NCI-H748 treated with DMSO at 0.1 percent for 48 hours (cell line): ENCODE data around the gene ANXA3.

Source experiments
- DNase-seq: peaks from one replicate; lab custom pipeline; 2025; lab: John Stamatoyannopoulos, UW

Gene ANXA3

DNA sequence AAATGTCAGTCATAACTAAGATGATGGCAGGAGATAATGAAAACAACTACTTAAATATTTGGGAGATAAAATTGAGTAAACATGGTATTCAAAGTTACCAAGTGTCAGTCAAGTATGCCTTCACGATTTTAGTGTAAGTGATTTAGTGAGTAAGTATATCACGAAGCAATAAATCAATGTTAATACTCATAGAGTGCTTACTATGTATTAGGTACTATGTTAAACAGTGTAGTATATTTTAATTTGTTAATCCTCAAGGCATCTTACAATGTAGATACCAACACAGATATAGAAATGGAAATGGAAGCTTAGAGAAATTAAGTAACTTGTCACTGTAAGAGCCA is 59.6 kb downstream of the ANXA3 start:
- DNase-seq = no peak

GRCh38 chr4:78612398-78613178 is 61.0 kb downstream of the ANXA3 start:
- no peak for DNase-seq

GRCh38 chr4:78613522-78614321 is 62.2 kb downstream of the ANXA3 start:
- no peak for DNase-seq

DNA sequence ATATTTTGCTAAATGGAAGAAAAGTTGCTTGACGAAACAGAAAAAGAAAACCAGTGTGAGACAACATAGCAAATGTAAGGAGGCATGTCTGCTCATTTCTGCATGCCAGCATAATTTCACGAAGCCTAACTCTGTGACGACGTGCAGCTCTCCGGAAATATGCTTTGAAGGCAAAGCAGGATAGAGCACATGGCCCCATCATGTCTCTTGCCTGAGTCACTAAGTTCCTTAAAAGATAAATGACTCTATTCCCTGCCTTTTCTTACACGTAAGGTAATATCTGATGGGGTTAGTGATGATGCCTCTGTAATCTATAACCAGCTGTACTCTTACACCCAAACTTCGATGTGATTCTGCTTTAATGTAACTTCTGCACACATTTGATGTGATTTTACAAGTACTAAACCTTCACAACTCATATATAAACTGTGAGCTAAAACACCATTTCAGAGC is 64.5 kb downstream of the ANXA3 start:
- no peak for DNase-seq

GRCh38 chr4:78618436-78618835 is 66.9 kb downstream of the ANXA3 start:
- no peak for DNase-seq

DNA sequence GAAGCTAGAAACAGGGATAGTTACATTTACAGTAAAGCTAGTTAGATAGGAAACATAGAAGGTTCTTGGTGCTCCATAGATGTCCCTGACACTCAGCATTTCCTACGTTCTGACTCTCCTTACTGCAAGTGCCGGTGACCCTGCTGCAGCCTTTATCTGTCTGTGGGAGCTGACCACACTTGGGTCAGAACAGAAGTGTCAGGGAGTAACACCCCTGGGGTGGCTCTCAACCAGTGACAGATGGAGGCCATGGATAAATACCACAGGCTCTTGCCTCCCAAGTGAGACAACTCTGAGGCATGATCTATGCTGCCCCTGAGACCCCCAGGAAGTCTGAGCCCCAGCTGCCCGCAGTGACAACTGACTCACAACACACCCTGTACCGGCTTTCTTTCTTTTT is 69.8 kb downstream of the ANXA3 start:
- DNase-seq = no peak

- DNase-seq = no peak
These were observed 70.8 kb downstream of the ANXA3 start for GRCh38 chr4:78622253-78622979.

- no peak for DNase-seq
These were observed 72.5 kb downstream of the ANXA3 start for GRCh38 chr4:78624048-78624447.

DNA sequence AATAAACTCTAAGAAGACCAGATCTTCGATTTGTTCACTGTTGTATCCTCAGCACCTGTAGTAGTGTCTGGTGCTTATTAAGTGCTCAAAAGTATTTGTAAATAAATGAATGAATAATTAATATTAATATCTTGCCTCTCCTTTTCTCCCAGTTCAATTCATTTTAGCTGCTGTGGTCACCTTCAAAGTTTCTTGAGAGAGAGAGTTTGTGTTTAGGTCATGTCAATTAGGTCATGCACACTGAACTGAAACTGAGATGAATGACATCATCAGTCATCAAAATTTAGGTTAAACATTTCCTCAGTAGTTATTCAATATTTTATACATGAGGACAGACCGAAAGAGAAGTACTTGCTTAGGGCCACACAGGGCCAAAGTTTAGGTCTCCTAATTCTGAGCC is 73.5 kb downstream of the ANXA3 start:
- no peak for DNase-seq

GRCh38 chr4:78627046-78627965 is 75.7 kb downstream of the ANXA3 start:
- no peak for DNase-seq

- DNase-seq = no peak
These were observed 76.6 kb downstream of the ANXA3 start for GRCh38 chr4:78627966-78628678.

DNA sequence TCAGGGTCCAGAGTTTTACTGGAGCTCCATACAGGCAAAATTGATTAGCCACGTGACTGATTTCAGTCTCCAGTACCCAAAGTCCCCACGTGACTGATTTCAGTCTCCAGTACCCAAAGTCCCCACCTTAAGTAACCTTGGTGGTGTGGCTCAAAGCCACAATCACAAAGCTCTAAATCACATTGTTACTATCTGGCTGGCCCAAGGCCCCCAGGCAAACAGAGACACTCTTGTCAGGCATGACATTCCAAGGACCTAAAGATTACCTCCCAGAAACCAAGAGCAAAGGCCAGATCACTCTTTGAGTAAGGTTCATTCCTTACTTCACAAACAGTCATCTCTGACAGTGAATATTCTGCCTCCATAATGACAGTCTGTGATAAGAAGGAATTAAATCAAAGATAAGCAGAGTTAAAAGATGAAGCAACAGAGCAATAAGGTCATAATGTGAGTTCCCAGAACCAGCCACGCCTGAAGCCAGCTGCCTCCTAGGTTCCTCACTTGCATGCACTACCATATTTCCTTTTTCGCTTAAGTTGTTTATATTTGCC is 78.5 kb downstream of the ANXA3 start:
- no peak for DNase-seq

- DNase-seq = no peak
These were observed 79.0 kb downstream of the ANXA3 start for GRCh38 chr4:78630615-78631014.

GRCh38 chr4:78634011-78634664 is 82.6 kb downstream of the ANXA3 start:
- DNase-seq = no peak

DNA sequence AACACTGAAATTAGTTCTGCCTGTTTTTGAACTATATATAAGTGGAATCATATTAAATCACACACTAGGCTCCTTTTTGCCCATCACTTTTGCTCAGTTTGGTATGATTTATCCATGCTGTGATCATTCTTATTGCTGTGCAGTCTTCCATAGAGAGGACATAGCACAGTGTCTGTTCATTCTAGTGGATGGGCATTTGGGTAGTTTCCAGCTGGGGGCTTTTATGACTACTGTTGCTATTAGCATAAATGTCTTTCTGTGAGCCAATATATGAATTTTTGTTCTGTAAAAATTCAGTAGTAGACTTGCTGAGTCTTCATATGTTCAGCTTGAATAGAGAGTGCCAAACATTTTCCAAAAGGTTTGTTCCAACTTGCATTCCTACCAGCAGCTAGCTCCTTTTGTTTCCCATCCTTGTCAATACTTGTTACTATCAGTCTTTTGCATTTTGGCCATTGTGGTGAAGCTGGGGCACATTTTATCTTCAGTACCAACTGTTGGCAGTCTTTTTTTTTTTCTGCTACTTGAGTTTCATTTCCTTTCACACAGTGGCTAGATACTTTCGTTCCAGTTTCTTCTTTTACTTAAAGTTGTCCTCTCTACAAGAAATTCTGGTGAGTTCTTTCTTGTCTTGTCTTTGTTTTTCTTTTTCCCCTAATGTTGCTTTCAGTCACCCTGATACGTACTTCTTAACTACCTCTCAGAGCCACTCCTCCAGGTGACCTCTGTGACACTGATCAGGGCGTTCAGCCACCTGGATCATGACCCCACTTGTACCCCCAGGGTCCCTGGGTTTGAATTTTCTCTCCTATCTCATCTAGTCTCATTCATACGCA is 87.0 kb downstream of the ANXA3 start:
- DNase-seq = no peak

GRCh38 chr4:78640714-78641113 is 89.1 kb downstream of the ANXA3 start:
- DNase-seq = no peak

GRCh38 chr4:78642934-78643333 is 91.4 kb downstream of the ANXA3 start:
- DNase-seq = no peak

GRCh38 chr4:78644063-78644691 is 92.6 kb downstream of the ANXA3 start:
- no peak for DNase-seq
